ENCODE results near the gene VGLL3.

- TF ChIP-seq CTCF (IDR thresholded peaks at IDR 0.05) (no peak), EP300 (IDR thresholded peaks at IDR 0.05) (no peak), POLR2A (IDR thresholded peaks at IDR 0.05) (no peak), POLR2AphosphoS5 (IDR thresholded peaks at IDR 0.05) (no peak)
Measured at GRCh38 chr3:86958534-86958933, 32.4 kb downstream of the VGLL3 start.
